ENCODE results near the gene PFDN2. TPM values are rescaled to one million over a fixed set of nuclear protein-coding genes. Genes with fewer than 3 reads are reported as not detected.

Gene PFDN2
- polyA plus RNA-seq, 1 of the 3 experiments (the other 2 are of a cell fraction) = 445 TPM

GRCh38 chr1:161113915-161114314 lies 3.9 kb downstream of the PFDN2 start:
- CTCF ChIA-PET = interaction anchor here (2.2 kb wide), 1 partner anchor 16 kb away, joined by 6 read pairs; no protein-coding TSS in a partner anchor
- no peak for DNase-seq
- H2AFZ ChIP-seq (ENCODE audit: low read depth) = no peak overlapping the region
- H3K27me3 ChIP-seq (ENCODE audit: insufficient read depth) = no peaks in the 10 kb centered on the region
- peaks cover 14% of the 10 kb centered on the region for H3F3A ChIP-seq (replicated peaks; ENCODE audit: insufficient read depth)
- H3K36me3 ChIP-seq (replicated peaks in 1 of 2; ENCODE audit: control insufficient read depth in 1 of 2, insufficient read depth in 2 of 2, low read length in 1 of 2) = peaks cover 14 to 28% of the 10 kb centered on the region in 2 experiments
- peaks cover 55% of the 10 kb centered on the region for H4K20me1 ChIP-seq (ENCODE audit: insufficient read depth)
- POLR2A ChIA-PET = no interaction called here
- H3K4me2 ChIP-seq = no peak overlapping the region
- H3K4me3 ChIP-seq (ENCODE audit: low read depth in 2 of 2, low read length in 1 of 2) = no peak overlapping the region
- no peaks in the 10 kb centered on the region for H3K9me3 ChIP-seq
- H3K9ac ChIP-seq = no peak overlapping the region
- no peak overlapping the region for H3K27ac ChIP-seq (ENCODE audit: low read depth in 2 of 2, low read length in 1 of 2)
- H3K4me1 ChIP-seq (ENCODE audit: control insufficient read depth in 1 of 2, insufficient read depth in 2 of 2, low read depth in 1 of 2, low read length in 1 of 2) = peaks cover 6 to 14% of the 10 kb centered on the region in 2 experiments; a peak in 3 of 4 replicates
- TF ChIP-seq FOXJ3 (CRISPR knock-in tag; IDR thresholded peaks at IDR 0.05) = no peak
- no peak for TF ChIP-seq TCF12 (IDR thresholded peaks at IDR 0.05)
- TF ChIP-seq NFIC (IDR thresholded peaks at IDR 0.05; ENCODE audit: borderline replicate concordance) = no peak
- TF ChIP-seq MAX (IDR thresholded peaks at IDR 0.05; ENCODE audit: low read depth) = no peak
- TF ChIP-seq FOXM1 (IDR thresholded peaks at IDR 0.05; ENCODE audit: low read depth) = no peak
- TF ChIP-seq RXRA (IDR thresholded peaks at IDR 0.05; ENCODE audit: borderline replicate concordance, low read depth) = no peak
- TF ChIP-seq MEF2A (IDR thresholded peaks at IDR 0.05; ENCODE audit: borderline replicate concordance, low read depth) = no peak
- no peak for TF ChIP-seq SIN3A (IDR thresholded peaks at IDR 0.05; ENCODE audit: borderline replicate concordance, low read depth, low read length)
- TF ChIP-seq EZH2phosphoT487 (IDR thresholded peaks at IDR 0.05; ENCODE audit: borderline replicate concordance, low read depth) = no peak
- no peak for TF ChIP-seq JUND (IDR thresholded peaks at IDR 0.05)
- TF ChIP-seq, protein P1, sequence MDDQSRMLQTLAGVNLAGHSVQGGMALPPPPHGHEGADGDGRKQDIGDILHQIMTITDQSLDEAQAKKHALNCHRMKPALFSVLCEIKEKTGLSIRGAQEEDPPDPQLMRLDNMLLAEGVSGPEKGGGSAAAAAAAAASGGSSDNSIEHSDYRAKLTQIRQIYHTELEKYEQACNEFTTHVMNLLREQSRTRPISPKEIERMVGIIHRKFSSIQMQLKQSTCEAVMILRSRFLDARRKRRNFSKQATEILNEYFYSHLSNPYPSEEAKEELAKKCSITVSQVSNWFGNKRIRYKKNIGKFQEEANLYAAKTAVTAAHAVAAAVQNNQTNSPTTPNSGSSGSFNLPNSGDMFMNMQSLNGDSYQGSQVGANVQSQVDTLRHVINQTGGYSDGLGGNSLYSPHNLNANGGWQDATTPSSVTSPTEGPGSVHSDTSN (IDR thresholded peaks at IDR 0.05) = no peak
- no peak for TF ChIP-seq RFX5 (IDR thresholded peaks at IDR 0.05; ENCODE audit: low read length)
- TF ChIP-seq CHD2 (IDR thresholded peaks at IDR 0.05; ENCODE audit: low read length, partially characterized antibody) = no peak
- TF ChIP-seq FOSL2 (IDR thresholded peaks at IDR 0.05; ENCODE audit: borderline replicate concordance, low read depth) = no peak
- TF ChIP-seq, protein P2, sequence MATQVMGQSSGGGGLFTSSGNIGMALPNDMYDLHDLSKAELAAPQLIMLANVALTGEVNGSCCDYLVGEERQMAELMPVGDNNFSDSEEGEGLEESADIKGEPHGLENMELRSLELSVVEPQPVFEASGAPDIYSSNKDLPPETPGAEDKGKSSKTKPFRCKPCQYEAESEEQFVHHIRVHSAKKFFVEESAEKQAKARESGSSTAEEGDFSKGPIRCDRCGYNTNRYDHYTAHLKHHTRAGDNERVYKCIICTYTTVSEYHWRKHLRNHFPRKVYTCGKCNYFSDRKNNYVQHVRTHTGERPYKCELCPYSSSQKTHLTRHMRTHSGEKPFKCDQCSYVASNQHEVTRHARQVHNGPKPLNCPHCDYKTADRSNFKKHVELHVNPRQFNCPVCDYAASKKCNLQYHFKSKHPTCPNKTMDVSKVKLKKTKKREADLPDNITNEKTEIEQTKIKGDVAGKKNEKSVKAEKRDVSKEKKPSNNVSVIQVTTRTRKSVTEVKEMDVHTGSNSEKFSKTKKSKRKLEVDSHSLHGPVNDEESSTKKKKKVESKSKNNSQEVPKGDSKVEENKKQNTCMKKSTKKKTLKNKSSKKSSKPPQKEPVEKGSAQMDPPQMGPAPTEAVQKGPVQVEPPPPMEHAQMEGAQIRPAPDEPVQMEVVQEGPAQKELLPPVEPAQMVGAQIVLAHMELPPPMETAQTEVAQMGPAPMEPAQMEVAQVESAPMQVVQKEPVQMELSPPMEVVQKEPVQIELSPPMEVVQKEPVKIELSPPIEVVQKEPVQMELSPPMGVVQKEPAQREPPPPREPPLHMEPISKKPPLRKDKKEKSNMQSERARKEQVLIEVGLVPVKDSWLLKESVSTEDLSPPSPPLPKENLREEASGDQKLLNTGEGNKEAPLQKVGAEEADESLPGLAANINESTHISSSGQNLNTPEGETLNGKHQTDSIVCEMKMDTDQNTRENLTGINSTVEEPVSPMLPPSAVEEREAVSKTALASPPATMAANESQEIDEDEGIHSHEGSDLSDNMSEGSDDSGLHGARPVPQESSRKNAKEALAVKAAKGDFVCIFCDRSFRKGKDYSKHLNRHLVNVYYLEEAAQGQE (IDR thresholded peaks at IDR 0.05; ENCODE audit: low read depth, low read length) = no peak
- WGBS (ENCODE audit: low lambda C conversion rate) = 100% methylated on average over 1 of the region's 1 CpG
- H3K79me2 ChIP-seq (ENCODE audit: insufficient read depth) = peaks cover 100% of the 10 kb centered on the region
- H3K9me2 ChIP-seq = no peaks in the 10 kb centered on the region
